Umbilical cord (tissue), 2 donors: ENCODE measurements around the gene CCDC141. TPM values are rescaled to one million over a fixed set of nuclear protein-coding genes. Genes with fewer than 3 reads are reported as not detected.

Experiments
- DNase-seq: peaks from one replicate; pipeline ENCODE4 v3.0.0-alpha.2; 2015; ENCODE audit warnings: low spot score
- total RNA-seq: library from RNA; depleted of rRNA; stranded (reverse); fragments of >200 nt; gene quantifications from one replicate; pipeline ENCODE4 v1.2.3, GENCODE V29; 2014; ENCODE audit warnings: low replicate concordance; ENCODE audit not compliant: insufficient read depth

The CCDC141 gene
- total RNA-seq, 1 donor from 2014 or later = 5.3 TPM

GRCh38 chr2:178976351-178976750, 73.6 kb downstream of the CCDC141 start:
- no peak for DNase-seq

GRCh38 chr2:178962805-178963433, 87.0 kb downstream of the CCDC141 start:
- no peak for DNase-seq

DNA sequence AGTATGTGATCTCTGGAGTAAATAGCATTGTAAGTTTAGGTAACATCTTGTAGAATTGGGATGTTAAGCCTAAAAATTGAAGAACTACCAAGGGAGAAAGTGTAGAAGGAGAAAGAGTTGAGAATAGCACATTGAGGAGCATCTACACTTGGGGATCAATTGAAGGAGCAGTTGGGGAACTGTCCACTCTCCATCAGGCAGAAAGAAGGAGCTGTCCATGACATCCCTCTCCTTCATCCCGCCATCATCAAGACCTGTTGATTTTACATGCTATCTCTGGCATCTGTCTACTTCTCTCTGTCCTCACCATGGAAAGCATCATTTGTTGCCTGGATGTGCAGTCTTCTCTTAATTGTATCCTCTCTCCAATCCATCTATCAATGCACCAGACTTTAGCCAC, 87.8 kb downstream of the CCDC141 start:
- DNase-seq = no peak

DNA sequence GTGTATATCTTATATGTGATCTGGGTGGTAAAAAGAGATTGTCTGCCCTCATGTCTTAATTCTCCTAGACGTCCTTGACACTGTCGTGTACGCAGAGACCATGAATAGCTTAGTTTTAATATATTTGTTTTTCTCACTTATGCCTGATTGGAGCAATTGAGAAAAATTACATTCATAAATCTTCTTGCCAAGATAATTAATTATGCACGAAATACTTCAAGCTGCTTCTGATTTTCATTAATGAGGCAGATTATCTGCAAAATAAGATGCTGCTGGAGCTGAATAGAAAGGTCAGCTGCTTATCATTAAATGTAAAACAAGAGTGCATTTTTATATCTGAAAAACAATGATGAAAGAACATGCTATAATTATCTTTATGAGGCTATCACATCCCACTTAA, 95.9 kb downstream of the CCDC141 start:
- no peak for DNase-seq

DNA sequence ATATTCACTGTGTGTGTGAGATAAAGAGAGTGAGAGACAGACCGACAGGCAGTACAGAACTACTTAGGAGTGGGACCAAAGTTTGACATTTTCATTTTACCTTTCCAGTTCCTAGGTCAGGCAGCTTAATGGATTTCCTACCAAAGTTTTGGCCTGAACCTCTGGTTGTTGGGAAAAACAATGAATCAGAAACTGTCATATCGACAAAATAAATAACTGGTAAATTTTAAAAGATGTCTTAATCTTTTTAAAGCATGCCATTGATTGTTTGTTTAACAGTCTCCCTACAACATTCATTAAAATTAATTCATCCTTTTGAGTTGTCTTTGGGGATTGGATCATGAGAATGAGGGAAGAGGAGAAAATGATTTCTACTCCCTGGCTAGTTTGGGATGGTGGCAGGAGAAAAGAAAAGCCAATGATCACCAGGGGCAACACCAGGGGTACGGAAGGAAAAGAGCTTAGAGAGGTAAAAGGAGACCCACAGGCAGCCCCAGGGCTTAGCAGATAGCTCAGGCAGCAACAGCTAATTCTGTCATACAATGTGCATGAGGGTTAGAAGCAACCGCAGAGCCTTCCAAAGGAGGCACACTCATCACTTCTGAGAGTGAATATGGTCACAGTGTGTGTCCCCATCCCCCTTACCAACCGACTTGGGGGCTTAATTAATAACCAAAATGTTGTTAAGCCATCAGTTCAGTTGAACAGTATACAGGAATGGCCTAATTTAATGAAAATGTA, 98.5 kb downstream of the CCDC141 start:
- DNase-seq = no peak

GRCh38 chr2:178949584-178949983, 100.4 kb downstream of the CCDC141 start:
- no peak for DNase-seq

GRCh38 chr2:178949151-178949550, 100.8 kb downstream of the CCDC141 start:
- DNase-seq = no peak

DNA sequence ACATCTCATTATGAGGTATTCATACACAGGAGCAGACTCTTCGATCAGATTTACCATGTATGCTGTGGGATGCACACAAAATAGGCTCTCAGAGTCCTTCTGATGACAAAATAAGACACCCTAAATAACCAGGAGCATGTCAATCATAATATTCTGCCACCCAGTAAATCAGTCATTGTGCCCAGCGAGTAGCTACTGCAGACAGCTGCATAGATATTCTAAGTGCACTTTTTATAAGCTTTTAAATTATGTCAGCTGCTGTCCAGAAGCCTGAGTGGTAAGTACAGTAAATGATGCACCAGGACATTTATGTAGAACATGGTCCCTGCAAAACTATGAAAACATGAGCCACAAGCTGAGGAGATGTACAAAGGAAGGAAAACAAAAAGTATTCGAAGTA, 102.9 kb downstream of the CCDC141 start:
- no peak for DNase-seq

GRCh38 chr2:178946494-178946893, 103.4 kb downstream of the CCDC141 start:
- no peak for DNase-seq

DNA sequence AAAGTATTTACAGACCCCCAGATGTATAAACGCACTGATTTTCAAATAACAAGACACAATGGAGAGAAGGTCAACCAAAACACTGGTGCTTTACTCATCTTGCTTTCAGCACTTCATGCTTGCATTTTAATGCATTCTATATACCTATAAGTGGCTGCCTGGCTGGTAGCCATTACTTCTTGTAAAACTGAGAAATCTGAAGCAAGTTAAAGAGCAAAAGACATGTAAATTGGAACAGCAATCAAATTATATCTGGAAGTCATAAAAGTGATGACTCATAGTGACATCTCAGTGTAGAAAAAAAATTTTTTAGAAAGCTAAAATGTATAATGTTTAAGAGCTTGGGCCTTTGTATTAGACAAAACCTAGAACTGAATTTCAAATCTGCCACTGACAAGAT, 106.2 kb downstream of the CCDC141 start:
- no peak for DNase-seq

- no peak for DNase-seq
These were observed 115.4 kb downstream of the CCDC141 start for GRCh38 chr2:178934571-178934970.

DNA sequence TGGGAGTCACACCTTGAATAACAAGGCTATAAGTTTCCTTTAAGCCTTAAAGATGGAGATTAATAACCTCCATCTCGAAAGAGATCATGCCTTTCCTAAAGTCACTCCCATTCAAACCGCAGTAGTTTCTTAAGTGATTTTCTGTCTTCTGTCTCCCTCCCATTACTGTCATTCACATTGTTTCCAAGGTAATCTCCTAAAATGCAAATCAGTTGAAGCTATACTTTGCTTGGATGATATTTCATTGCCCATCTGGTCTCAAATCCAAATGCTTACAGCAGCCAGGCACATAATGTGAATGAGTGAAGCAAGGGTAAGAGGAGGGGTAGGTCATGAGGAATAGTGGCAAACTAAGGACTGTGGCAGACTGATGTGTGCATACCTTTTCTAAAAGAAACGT, 116.4 kb downstream of the CCDC141 start:
- no peak for DNase-seq

DNA sequence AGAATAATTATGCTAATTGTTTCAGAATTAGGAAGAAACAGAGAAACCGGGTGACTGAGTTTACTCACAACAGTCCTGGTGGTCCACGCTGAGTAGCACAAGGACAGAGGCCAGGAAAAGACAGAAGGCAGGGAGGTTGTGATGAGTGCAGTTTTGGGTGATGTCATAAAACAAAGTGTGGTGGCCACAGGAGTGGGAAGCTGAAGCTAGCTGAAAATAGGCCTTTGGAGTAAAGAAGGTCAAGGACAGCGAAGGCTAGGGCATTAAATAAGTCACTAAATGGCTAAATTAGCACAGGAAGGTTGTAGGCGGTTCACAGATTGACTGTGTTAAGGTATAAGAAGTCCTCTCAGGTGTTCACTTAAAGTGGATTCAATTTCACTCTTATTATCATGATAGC, 121.9 kb downstream of the CCDC141 start:
- no peak for DNase-seq

- DNase-seq = no peak
These were observed 122.8 kb downstream of the CCDC141 start for GRCh38 chr2:178927173-178927572.

DNA sequence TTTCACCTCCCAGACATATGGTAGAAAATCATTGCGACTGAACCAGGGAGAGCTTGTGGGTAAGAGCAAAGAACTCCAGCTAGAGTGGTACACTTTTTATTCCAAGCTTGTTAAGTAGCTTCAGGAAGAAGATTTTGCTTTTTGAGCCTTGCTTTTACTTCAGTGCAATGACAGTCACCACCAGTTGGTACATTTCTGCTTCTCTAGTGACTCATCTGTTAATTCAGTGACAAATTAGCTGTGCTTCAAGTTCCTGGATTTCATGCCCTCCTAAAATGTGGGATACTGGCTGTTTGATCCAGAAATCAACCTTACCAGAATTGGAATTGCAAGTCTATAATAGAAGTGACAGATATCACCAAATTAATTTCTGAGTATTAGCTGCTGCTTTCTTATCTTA, 125.1 kb downstream of the CCDC141 start:
- no peak for DNase-seq

DNA sequence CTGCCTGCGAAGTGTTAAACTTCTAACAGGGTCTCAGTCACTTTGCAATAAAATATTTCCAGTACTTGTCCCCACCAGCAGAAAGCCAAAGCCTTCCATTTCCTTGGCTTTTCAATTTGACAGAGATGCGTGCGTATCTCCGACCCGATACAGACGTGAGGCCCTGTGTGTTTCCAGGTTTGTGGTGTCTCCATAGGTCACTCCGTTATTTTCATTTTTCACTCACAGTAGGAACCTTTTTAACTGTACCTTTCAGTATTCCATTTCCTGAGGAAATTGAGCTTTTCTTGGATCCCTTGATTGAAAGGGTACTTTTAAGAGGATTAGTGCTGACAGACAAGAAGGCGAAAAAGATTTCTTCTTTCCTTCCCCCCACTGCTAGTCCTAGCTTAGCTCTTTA, 126.4 kb downstream of the CCDC141 start:
- no peak for DNase-seq

- no peak for DNase-seq
These were observed 128.9 kb downstream of the CCDC141 start for GRCh38 chr2:178920916-178921513.

GRCh38 chr2:178917555-178917954, 132.4 kb downstream of the CCDC141 start:
- DNase-seq = no peak

DNA sequence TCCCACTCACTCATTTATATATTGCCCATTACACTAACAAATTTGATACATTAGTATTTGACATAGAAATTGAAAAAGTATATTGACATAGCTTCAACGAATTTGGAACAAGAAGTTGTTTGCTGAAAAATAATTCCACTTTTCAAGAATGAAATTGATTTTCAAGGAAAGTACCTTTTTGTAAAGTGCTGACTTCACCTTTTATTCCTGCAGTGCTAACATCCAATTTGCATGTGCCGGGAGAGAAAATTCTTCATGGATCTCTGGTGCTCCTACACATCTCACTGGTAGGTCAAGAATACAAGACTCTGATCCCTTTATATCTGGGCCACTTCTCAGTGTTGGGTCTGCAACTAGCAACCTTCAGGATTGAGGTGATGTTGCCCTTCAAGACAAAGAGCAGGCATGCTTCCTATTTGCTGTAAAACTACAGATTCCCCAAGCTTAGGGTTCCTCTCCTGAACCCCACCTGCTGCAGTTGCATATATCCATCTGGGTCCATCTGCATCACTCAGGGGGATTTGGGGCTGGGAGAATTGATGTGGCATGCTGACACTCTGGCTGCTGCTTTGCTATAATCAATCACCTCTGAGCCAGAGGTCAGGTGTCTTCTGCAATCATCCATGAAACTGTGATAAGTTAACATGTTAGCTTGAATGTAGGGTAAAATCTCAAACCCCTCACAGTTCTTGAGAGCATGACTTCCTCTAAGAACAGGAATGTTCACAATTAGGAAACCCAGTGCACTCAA, 134.3 kb downstream of the CCDC141 start:
- DNase-seq = no peak

DNA sequence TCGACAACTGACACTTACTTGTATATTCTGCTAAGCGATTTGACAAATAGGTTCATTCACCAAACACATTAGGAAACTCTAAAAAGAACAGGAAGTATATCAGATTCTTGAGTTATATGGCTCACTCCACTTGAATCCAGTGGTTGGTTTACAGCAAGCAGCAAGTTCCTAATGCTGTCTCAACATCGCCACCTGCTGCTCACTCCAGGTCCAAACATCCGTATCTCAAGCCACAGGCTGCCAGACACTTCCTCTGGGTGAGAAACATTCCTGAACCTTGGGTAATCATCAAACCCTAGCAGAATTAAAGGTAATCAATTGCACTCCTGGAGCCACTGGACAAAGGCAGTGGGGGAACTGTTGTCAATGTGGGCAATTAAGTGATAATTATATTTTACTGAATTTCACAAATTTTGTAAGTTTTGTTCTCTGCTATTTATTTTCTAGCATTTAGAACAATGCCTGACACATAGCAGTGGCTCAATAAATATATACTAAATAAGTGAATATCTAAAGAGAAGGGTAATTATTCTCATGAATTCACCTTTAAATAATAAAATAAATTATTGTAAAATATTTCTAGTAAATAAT, 135.6 kb downstream of the CCDC141 start:
- peak; percentile 81 for DNase-seq

DNA sequence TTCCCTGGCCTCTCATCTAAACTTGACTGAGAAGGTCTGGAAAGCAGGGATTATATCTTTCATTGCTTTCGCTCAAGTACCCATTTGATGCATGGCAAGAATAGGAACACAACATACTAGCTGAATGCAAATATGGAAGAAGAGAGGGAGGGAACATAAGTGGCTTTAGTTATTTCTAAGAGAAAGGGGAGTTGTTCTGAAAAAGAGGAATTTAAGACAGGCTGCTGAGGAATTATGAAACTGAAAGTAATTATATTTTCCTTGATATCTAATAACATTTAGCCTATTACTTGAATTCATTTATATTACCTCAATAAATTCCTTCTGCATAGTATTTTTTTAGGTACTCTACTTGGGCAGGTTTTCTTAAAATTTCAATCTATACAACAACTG, 136.9 kb downstream of the CCDC141 start:
- DNase-seq = no peak
